ENCODE data around the gene SLC16A13. TPM values are rescaled to one million over a fixed set of nuclear protein-coding genes. Genes with fewer than 3 reads are reported as not detected.

The SLC16A13 gene
- total RNA-seq, 6 experiments from 2014 or later = 14.7 to 66.4 (median 39.5) TPM

GRCh38 chr17:7011415-7011814, 24.4 kb upstream of the SLC16A13 start:
- intact Hi-C loops (cut with DNase I) = no loop called here
- DNase-seq (no peak), ATAC-seq (no peak)
- TF ChIP-seq CTCF (IDR thresholded peaks at IDR 0.05) (no peak), POLR2A (IDR thresholded peaks at IDR 0.05) (no peak)
- Histone ChIP-seq H3K4me1 (peaks cover 0 to 21% (median 6%) of the 10 kb centered on the region in 4 donors), H3K36me3 (peaks cover 0 to 2% (median 0%) of the 10 kb centered on the region in 4 donors), H3K9me3 (no peaks in the 10 kb centered on the region), H3K4me3 (peak overlapping the region; percentile 84 to 95 (median 92)), H3K27me3 (no peaks in the 10 kb centered on the region), H3K27ac (peak overlapping the region in 2 of 3 donors; percentile 97 to 99)
- 15% methylated on average over 14 of the region's 14 CpGs for WGBS (ENCODE audit: insufficient coverage, low coverage, low lambda C conversion rate, missing lambda C conversion rate)

GRCh38 chr17:7011942-7012254, 23.9 kb upstream of the SLC16A13 start:
- Histone ChIP-seq H3K36me3 (peaks cover 0 to 2% (median 0%) of the 10 kb centered on the region in 4 donors), H3K27me3 (no peaks in the 10 kb centered on the region), H3K27ac (peak overlapping the region; percentile 97 to 99 (median 98)), H3K4me1 (peaks cover 0 to 21% (median 6%) of the 10 kb centered on the region in 4 donors), H3K9me3 (no peaks in the 10 kb centered on the region), H3K4me3 (peak overlapping the region; percentile 84 to 95 (median 92))
- WGBS (ENCODE audit: insufficient coverage, low coverage, low lambda C conversion rate, missing lambda C conversion rate) = 2% methylated on average over 6 of the region's 6 CpGs
- intact Hi-C loops (cut with DNase I) = no loop called here
- ATAC-seq (no peak), DNase-seq (no peak)
- TF ChIP-seq POLR2A (IDR thresholded peaks at IDR 0.05) (no peak), CTCF (IDR thresholded peaks at IDR 0.05) (no peak)

GRCh38 chr17:7014261-7014994, 21.4 kb upstream of the SLC16A13 start:
- TF ChIP-seq CTCF (IDR thresholded peaks at IDR 0.05) (peak; percentile 81 to 91 (median 88)), POLR2A (IDR thresholded peaks at IDR 0.05) (peak; percentile 85)
- 0% methylated on average over 21 of the region's 75 CpGs for WGBS (ENCODE audit: insufficient coverage, low coverage, low lambda C conversion rate, missing lambda C conversion rate)
- Histone ChIP-seq H3K9me3 (no peaks in the 10 kb centered on the region), H3K36me3 (no peaks in the 10 kb centered on the region), H3K27me3 (no peaks in the 10 kb centered on the region), H3K27ac (peak overlapping the region; percentile 97 to 99 (median 98)), H3K4me3 (peak overlapping the region; percentile 84 to 95 (median 92)), H3K4me1 (peaks cover 0 to 25% (median 6%) of the 10 kb centered on the region in 4 donors)
- intact Hi-C loops (cut with DNase I) = no loop called here
- peak; percentile 99 to 100 (median 99) for DNase-seq
- peak; percentile 75 to 92 (median 86) for ATAC-seq

- TF ChIP-seq POLR2A (IDR thresholded peaks at IDR 0.05) (peak; percentile 8), CTCF (IDR thresholded peaks at IDR 0.05) (peak in 2 of 4 donors; percentile 7 to 20)
- Histone ChIP-seq H3K27me3 (no peaks in the 10 kb centered on the region), H3K36me3 (no peaks in the 10 kb centered on the region), H3K27ac (peak overlapping the region; percentile 97 to 99 (median 98)), H3K4me1 (peaks cover 0 to 25% (median 6%) of the 10 kb centered on the region in 4 donors), H3K4me3 (peak overlapping the region; percentile 84 to 95 (median 92)), H3K9me3 (no peaks in the 10 kb centered on the region)
- intact Hi-C loops (cut with DNase I) = no loop called here
- no peak for ATAC-seq
- WGBS (ENCODE audit: insufficient coverage, low coverage, low lambda C conversion rate, missing lambda C conversion rate) = 26% methylated on average over 22 of the region's 56 CpGs
- DNase-seq = no peak
Measured at GRCh38 chr17:7014995-7015958, 20.5 kb upstream of the SLC16A13 start.

All from right lobe of liver (tissue), 6 donors.